Occipital lobe (tissue), 2 donors: Measurements from ENCODE around the gene GH2. TPM values are rescaled to one million over a fixed set of nuclear protein-coding genes. Genes with fewer than 3 reads are reported as not detected.
A peak's percentile ranks its signal among the peaks of the same experiment; 100 is the strongest.
"Not testable (repeated sequence)": the region's sequence is repeated elsewhere in the genome, so short reads cannot be mapped to it uniquely, and the experiment has no call there.

Source experiments
- DNase-seq: peaks from one replicate; lab custom pipeline; 2025; lab: John Stamatoyannopoulos, UW
- total RNA-seq: library from RNA; depleted of rRNA; stranded (reverse); fragments of >200 nt; gene quantifications from one replicate; pipeline ENCODE4 v1.2.3, GENCODE V29; 2014

GH2 gene
- total RNA-seq, 1 donor from 2014 or later, result not detected

DNA sequence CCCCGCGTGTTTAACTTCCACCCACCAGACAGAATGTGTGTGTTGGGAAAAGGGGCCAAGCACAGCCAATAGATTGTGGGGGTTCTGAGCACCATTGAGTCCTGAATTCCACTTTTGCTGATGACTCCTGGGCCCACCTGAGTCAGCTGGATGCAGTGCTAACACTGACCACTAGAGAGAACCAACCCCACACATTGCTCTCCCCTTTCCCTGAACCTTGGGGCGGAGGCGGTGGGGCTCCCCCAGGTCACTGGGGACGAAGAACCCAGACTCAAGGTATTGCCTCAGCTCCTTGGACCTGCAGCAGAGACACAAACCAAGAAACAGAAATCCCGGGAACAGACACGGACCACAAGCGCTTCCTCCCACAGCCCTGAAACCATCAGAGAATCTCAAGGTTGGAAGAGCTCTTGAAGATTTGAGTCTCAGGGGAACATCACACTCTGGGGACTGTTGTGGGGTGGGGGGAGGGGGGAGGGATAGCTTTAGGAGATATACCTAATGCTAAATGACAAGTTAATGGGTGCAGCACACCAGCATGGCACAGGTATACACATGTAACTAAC, 7.6 kb downstream of the GH2 start:
- not testable (repeated sequence) for DNase-seq

DNA sequence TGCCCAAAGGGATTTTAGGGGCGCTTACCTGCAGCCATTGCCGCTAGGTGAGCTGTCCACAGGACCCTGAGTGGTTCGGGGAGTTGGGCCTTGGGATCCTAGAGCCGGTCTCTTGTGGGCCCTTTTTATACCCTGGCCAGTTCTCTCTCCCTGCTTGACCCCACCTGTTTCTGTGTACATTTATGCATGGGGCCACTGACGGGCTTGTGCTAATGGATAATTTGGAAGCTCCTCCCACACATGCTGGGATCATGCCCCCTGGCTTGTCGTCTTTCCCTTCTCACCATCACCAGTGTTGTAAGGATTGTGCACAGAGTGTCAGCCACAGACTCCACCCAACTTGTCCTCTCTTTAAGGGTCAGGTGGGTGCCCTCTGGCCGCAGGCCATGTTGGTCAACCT, 8.2 kb downstream of the GH2 start, which contains the start of gene CSH2:
Gene CSH2, minus strand, starts transcription at position 101 of the 400 bp plus-strand sequence. Its CDS starts 63 bp downstream, at position 38.
- DNase-seq, result not testable (repeated sequence)

DNA sequence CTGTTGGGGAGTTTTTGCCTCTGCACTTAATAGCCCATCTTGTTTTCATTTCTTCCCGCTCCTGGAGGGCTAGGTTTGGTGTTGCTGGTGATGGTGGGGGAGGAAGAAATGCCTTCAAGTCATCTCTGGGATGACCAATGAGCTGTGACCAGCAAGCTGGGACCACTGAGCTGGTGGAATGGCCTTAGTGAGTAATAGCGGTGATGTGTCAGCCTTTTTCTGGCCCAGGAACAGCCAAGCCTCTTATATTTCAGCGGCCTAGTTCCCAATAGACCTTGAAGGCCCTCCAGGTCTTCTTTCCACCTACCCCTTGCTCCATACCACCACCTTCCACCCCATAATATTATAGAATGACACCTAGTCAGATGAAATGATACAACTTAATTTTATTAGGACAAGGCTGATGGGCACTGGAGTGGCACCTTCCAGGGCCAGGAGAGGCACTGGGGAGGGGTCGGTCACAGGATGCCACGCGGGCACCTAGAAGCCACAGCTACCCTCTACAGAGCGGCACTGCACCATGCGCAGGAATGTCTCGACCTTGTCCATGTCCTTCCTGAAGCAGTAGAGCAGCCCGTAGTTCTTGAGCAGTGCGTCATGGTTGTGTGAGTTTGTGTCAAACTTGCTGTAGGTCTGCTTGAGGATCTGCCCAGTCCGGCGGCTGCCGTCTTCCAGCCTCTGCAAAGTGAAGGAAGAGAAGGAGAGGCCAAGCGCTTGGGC, 9.9 kb downstream of the GH2 start:
- DNase-seq, result not testable (repeated sequence)

DNA sequence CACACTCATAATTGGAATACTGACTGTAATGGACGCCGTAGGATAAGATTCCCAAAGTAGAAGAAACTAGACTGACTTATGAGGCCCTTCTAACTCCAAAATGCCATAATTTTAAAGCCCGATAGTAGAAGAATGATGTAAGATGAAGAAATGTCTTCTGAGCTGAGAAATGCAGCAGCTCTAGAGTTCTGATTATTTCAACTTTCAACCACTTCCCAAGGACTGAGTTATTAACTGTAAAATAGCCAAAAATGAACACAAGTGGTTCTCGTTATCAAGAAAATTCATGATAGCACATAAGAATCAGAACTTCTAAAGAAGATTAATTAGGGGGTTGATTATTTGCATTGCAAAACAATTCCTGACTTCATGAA, 11.5 kb downstream of the GH2 start:
- DNase-seq, result not testable (repeated sequence)

DNA sequence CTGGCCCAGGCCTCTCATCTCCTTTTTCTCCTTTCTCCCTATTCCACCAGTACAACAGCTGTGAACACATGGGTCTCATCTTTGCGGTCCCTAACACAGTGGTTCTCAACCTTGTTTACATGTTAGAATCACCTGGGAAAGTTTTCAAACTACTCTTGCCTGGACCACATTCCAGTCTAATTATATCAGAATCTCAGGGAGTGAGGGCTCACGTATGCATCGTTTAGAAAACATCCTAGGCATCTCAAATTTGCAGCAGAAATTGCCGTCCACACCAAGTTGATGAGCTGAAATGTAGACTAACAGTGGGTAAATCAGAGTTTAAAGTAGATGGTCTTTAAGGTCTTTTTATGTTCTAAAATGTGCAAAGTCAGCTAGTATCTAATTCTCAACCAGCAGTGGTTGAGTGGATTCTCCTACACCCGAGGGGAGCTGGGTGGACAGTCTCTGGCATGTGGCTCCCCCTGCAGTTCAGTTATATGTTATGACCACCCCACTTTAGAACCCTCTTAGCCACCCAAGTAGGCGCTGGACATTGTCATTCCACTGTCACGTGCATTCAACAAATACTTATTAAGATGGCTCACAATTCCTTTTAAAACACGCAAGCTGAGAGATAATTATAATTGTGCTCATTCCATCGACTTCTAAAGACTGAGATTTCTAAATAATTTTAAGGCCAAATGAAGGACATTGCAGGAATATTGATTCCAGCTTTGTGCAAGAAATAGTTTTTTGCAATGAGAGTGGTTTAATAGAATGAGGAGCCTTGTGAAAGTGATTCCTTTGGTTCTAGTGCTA, 12.1 kb downstream of the GH2 start:
- not testable (repeated sequence) for DNase-seq

DNA sequence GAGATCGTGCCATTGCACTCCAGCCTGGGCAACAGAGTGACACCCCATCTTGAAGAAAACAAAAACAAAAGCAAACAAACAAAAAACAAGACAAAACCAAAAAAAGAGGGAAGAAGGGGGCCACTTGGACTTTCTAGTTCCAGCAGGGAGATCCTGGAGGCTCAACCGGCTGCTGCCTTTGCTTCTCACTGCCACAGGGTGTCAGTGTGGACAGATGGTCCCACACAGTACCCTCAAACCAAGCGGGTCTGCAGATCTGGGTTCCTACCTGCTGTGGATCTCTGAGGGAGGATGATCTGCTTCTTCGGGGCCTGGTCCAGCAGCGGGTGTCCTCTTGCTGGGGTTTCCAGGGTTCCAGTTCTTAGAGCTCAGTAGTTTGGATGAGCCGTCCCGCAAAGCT, 15.1 kb downstream of the GH2 start:
- not testable (repeated sequence) for DNase-seq

DNA sequence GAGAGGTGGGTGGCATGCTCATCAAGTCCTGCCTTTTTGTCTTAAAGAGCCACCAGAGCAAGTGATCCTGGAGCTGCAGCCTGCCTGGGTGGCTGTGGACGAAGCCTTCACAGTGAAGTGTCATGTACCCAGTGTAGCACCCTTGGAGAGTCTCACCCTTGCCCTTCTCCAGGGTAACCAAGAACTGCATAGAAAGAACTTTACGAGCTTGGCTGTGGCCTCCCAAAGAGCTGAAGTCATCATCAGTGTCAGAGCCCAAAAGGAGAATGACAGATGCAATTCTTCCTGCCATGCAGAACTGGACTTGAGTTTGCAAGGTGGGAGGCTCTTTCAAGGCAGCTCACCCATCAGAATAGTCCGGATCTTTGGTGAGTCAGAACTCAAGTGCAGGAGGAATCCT, 22.5 kb downstream of the GH2 start:
- no peak for DNase-seq

DNA sequence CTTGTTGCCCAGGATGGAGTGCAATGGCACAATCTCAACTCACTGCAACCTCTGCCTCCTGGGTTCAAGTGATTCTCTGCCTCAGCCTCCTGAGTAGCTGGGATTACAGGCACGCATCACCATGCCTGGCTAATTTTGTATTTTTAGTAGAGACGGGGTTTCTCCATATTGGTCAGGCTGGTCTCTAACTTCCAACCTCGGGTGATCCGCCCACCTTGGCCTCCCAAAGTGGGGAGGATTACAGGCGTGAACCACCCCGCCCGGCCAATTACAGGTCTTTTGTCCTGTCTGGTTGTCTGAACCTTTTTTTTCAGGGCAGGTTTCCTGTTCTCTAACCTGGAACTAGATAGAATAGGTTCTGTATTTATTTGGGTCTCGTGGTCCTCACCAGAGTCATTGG, 25.3 kb downstream of the GH2 start:
- not testable (repeated sequence) for DNase-seq

DNA sequence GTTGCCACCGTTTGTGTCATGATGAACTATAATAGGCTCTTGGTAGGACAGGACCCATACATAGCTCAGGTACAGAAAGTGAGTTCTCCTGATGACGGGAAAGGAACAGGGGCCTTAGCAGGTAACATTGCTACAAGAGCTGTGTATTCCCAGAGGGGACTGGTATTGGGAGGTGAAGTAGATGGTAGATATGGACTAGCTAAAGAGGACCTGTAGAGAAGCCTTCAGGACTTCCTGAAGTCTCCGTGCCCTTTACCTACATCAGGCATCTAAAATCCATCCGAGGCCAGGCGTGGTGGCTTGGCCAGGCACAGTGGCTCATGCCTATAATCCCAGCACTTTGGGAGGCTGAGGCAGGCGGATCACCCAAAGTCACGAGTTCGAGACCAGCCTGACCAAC, 26.6 kb downstream of the GH2 start:
- DNase-seq, result no peak

DNA sequence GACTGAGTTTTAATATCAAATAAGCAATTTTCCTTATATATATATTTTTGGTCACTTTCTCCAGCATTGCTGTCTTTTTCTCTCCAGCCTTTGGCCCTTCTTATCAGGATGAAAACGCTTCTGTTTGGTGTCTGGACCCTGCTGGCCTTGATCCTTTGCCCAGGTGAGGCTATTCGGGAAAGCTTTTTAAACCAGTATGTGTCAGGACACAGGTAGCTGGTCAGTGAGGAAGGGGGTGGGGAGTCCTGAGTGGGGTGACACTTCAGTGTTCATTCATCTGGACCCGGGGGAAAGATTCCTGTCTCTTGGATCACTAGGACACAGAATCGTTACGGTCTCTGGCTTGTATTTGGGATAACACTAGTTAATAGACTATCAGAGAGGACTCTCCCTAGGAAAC, 27.0 kb downstream of the GH2 start:
- DNase-seq, result no peak

DNA sequence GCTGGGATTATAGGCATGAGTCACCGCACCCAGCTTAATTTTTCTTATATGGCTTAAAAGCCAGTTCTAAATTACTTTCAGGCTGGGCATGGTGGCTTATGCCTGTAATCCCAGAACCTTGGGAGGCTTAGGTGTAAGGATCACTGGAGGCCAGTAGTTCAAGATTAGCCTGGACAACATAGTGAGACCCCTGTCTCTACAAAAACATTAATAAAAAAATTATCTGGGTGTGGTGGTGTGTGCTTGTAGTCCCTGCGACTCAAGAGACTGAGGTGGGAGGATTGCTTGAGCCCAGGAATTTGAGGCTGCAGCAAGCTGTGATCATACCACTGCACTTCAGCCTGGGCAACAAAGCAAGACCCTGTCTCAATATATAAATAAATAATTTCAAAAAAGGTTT, 28.5 kb downstream of the GH2 start:
- DNase-seq, result no peak

DNA sequence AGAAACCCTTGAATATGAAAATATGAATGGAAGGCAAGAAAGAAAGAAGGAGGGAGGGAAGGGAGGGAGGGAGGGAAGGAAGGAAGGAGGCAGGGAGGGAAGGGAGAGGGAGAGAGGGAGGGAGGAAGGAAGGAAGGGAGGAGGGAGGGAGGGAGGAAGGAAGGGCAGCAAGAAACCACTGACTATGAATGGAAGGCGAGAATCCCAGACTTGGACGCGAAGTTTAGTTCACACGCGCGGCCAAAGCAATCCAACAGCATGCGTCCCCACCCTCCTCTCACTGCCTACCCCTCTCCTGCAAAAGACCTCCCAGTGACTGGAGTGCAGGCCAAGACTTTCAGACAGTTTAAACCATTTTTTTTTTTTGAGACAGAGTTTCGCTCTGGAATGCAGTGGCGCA, 31.3 kb downstream of the GH2 start:
- DNase-seq, result no peak

DNA sequence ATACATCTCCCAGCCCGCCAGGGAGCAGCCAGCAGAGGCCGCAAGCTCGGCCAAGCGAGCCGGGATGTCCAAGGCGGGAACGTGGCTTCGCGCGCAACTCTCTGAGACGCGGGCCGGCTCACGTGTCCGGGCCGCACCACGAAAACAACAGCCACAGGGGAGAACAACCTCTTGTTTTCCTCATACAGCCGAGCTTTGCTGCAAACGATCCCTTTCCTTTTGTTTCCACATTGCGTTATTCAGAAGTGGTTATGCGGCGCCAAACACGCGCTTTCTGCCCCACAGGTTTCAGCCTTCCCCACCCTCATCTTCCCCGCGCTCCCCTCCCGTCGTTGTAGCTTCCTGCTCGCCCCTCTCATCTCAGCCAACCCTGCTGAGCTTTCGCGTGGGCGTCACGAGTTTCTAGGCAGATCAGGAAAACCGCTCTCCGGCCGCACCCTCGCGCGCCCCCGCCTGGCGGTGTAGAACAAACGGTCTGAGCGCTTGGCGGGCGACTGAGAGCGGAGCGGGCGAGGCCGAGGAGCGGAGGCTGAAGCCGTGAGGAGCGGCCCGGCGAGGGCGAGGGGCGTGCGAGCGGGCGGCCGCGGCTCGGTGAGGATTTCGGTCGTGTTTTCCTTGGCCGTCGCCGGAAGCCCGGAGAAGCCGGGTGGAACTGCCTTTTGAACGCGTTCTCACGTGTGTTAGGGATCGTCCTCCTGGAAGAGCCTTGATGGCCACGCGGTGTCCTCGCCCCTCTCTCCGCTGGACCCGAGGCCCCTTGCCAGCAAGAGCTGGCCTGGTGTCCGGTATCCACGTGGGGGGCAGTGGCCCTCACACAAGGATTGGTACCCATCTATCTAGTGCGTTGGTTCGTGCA, 32.7 kb downstream of the GH2 start:
- peak; percentile 81 for DNase-seq

DNA sequence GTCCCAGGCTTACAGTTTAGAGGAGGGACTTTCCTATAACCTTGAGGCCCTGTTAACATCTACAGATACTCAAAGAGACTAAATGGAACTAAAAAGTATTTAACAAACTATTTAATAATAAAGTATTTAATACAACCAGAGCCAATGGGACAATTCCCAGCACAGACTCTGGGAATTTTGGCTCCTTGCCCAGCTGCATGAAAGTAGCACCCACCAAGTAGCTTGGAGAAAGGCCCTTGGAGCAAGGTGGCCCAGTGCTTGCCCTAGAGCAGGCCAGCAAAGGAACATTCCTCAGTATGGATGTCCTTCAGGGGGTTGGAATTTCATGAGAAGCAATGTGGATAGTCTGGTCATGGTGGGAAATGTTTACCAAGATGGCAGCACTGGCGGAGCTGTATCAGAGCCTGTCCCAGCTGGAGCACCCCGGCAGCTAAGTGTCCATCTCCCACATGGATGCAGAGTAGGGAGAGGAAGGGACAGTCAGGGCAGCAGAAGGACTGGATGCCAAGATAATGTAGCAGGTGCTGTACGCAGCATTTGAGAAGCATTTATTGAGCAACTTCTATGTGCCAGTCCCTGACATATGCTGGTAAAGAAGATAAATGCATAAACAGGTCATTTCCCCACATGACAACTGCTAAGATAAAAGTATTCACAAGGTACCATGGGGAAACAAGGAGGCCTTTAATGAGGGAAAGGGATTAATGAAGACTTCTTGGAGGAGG, 34.1 kb downstream of the GH2 start:
- DNase-seq, result no peak

DNA sequence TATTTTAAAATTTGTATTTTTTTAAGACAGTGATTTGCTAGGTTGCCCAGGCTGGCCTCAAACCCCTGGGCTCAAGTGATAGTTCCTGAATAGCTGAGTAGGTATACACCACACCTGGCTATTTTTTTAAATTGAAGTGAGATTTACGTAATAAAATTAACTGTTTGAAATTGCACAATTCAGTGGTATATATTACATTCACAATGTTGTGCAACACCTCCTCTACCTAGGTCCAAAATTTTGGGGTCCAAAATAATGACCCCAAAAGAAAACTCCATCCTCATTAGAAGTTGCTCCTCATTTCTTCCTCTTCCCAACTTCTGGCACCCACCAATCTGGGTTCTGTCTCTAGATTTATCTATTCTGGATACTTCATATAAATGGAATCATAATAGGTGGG, 36.2 kb downstream of the GH2 start:
- no peak for DNase-seq

DNA sequence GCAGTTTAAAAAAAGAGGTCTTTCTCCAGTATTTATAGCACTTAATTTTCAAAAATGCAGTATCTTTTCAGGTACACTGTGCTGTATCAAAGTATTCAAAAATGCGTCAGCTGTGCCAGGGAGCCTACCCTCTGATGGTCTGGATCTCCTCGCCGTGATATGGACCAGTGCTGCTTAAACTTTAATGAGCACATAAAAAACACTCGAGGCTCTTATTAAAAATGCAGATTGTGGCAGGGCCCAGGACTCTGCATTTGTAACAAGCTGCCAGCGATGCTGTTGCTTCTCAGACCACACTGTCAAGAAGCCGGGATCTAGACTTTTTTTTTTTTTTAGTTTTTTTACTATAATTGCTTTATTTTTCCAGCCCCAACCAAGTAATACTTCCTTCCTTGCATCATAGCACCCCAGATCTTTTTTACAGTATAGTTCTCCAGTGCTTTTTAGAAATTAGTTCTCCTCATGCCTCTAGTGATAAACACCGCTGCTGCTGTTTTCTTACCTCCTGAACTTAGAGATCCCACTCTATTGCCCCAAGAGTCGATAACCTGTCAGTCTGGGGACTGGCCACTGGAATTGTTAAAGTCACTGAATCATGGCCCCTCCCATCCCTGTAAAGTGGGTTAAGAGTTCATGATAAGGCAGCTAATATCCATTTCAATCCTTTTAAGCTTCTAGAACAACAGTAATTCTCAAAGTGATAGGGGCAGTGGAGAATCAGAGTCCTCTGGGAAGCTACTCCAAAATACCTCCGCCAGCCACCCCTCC, 37.6 kb downstream of the GH2 start:
- DNase-seq, result no peak

DNA sequence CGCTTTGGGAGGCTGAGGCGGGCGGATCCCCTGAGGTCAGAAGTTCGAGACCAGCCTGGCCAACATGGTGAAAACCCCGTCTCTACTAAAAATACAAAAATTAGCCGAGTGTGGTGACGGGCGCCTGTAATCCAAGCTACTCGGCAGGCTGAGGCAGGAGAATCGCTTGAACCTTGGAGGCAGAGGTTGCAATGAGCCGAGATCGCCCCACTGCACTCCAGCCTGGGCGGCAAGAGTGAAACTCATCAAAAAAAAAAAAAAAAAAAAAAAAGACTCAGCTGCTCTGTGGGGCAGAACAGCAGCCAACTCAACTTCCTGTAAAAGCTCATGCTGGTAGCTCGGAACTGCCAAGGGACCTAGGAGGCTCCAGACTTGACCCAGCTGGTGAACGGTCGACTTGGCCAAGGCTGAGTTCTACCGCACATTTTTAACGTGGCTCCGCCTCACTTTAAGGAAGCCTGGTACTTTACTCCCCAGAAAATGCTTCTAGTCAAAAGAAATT, 38.3 kb downstream of the GH2 start:
- not testable (repeated sequence) for DNase-seq

DNA sequence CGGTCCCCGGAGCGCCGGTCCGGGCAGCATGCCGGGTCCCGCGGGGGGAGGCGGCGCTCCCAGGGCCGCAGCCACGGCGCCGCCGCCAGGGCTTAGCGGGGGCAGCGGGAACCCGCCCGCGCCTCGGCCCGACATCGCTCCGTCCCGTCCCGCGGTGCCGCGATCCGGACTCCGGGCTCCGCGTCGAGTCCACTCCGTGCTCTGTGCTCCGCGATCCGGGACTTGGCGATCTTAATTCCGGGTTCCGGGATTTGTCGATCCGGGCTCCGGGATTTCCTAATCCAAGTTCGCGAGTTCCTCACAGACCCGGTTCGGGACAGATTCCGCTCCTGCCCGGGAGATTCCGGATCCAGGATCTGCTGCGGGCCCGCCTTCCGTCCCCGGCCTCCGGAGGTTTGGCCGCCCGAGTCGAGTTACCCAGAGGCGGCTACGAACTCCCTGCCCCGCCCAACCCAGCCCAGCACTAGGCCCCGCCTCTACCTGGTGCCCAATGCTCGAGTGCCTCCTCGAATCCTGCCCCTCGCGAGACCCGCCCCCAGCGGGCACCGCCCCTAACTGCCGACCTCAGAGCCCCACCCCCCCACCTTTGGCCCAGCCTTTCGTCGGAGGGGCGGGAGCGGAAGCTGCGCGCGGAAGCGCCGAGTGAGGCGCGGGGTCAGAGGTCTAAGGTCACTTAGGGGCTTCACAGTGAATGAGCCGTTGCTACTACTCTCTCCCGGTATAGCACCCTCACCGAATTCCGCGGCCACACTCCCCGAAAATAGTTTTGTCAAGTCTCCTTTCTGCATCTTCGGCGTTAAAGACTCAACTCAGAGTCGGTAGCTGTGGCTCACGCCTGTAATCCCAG, 39.0 kb downstream of the GH2 start, which contains the start of gene SMARCD2:
Gene SMARCD2, minus strand, starts transcription at position 146 of the 847 bp plus-strand sequence. Its CDS starts 11 bp downstream, at position 135.
- DNase-seq, result peak; percentile 99

DNA sequence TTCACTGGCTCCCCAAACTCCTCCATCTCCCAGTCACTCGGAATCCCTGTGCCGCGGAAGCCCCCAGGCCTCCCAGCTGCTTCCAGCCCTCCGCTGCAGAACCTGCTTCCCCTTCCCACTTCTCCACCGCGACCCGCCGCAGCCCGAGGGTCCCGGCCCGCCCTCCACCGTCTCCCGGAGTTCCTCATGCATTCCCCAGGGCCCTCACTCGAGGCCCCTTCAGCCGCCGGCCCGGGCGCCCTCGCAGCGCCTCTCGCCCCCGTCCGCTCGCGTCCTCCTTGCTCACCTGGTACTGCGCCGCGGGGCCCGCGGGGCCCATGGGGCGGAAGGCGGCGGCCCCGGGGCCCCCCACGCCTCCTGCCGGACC, 39.6 kb downstream of the GH2 start:
- DNase-seq, result no peak
